ENCODE measurements around the gene SLC28A2. TPM values are rescaled to one million over a fixed set of nuclear protein-coding genes. Genes with fewer than 3 reads are reported as not detected.

Gene SLC28A2
- total RNA-seq, 4 donors from 2014 or later, result not detected

DNA sequence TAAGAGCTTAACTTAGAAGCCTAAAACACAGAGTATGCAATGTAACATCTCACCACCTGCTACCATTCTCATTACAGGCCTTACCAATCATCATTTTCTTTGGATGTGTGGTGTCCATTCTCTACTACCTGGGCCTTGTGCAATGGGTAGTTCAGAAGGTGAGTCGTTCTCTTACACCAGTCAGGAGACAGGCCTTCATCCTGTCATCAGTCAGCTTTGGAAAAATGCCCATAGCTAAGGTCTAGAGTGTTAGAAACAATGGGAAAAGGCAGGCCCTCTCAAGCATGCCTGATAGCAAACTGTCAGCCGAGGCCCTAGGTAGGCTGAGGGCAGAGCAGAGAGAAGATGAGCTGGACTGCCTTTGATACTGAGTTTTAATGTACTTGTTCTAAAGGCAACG is 13.5 kb downstream of the SLC28A2 start:
- 85% methylated on average over 3 of the region's 3 CpGs for WGBS
- no peak overlapping the region for H3K4me3 ChIP-seq
- no peaks in the 10 kb centered on the region for H3K27me3 ChIP-seq
- no peaks in the 10 kb centered on the region for H3K4me1 ChIP-seq
- H3K27ac ChIP-seq, result no peak overlapping the region
- DNase-seq (ENCODE audit: low spot score in 2 of 2), result no peak
- no peak for TF ChIP-seq POLR2AphosphoS5 (IDR thresholded peaks at IDR 0.05)
- TF ChIP-seq, protein P1, sequence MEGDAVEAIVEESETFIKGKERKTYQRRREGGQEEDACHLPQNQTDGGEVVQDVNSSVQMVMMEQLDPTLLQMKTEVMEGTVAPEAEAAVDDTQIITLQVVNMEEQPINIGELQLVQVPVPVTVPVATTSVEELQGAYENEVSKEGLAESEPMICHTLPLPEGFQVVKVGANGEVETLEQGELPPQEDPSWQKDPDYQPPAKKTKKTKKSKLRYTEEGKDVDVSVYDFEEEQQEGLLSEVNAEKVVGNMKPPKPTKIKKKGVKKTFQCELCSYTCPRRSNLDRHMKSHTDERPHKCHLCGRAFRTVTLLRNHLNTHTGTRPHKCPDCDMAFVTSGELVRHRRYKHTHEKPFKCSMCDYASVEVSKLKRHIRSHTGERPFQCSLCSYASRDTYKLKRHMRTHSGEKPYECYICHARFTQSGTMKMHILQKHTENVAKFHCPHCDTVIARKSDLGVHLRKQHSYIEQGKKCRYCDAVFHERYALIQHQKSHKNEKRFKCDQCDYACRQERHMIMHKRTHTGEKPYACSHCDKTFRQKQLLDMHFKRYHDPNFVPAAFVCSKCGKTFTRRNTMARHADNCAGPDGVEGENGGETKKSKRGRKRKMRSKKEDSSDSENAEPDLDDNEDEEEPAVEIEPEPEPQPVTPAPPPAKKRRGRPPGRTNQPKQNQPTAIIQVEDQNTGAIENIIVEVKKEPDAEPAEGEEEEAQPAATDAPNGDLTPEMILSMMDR (IDR thresholded peaks at IDR 0.05), result no peak
- no peak for TF ChIP-seq EP300 (IDR thresholded peaks at IDR 0.05)
- no peak for TF ChIP-seq POLR2A (IDR thresholded peaks at IDR 0.05)
- no peaks in the 10 kb centered on the region for H3K9me3 ChIP-seq
- no peaks in the 10 kb centered on the region for H3K36me3 ChIP-seq

DNA sequence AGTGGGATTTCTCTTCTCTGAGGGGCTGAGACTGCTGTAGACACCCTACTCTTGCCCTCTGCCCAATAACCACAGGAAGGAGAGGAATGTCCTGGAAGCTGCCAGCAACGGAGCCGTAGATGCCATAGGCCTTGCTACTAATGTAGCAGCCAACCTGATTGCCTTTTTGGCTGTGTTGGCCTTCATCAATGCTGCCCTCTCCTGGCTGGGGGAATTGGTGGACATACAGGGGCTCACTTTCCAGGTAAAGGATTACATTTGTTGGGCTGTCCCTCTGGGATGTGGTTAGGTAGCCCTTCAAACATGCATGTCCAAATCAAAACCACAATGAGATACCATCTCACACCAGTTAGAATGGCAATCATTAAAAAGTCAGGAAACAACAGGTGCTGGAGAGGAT is 16.1 kb downstream of the SLC28A2 start:
- DNase-seq (ENCODE audit: low spot score in 2 of 2), result no peak
- TF ChIP-seq POLR2A (IDR thresholded peaks at IDR 0.05), result no peak
- TF ChIP-seq POLR2AphosphoS5 (IDR thresholded peaks at IDR 0.05), result no peak
- TF ChIP-seq EP300 (IDR thresholded peaks at IDR 0.05), result no peak
- TF ChIP-seq, protein P1 (IDR thresholded peaks at IDR 0.05), result no peak
- Histone ChIP-seq H3K4me3 (no peak overlapping the region), H3K27me3 (no peaks in the 10 kb centered on the region), H3K36me3 (no peaks in the 10 kb centered on the region), H3K9me3 (no peaks in the 10 kb centered on the region), H3K4me1 (no peaks in the 10 kb centered on the region), H3K27ac (no peak overlapping the region)
- 31% methylated on average over 2 of the region's 2 CpGs for WGBS

DNA sequence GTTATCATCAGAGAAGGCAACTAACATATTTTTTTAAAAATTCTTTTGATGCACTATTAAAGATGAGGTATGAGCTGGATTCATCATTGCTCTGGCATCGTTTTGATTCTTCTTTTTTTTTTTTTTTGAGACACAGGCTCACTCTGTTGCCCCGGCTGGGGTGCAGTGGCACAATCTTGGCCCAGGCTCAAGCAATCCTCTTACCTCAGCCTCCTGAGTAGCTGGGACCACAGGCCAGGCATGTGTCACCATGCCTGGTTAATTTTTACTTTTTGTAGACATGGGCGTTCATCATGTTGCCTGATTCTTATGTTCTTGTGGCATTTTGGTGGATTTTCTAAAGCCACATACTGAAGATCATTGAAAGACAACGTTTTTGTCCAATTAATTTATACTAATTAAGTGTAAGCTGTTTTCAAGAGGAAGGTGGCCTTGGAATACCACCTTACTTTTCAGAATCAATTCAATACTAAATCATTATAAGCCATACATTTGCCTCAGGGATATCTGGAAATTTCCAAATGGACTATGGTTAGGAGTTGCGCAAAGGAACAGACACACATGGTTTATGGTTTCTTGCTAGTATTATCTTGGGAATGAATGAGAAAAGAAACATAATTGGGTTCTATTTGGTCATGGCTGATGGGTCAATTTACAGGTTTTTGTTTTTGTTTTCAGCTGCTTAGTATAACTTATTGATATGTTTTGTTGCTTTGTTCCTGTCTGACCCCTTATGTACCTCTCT is 22.8 kb downstream of the SLC28A2 start:
- 74% methylated on average over 5 of the region's 5 CpGs for WGBS

DNA sequence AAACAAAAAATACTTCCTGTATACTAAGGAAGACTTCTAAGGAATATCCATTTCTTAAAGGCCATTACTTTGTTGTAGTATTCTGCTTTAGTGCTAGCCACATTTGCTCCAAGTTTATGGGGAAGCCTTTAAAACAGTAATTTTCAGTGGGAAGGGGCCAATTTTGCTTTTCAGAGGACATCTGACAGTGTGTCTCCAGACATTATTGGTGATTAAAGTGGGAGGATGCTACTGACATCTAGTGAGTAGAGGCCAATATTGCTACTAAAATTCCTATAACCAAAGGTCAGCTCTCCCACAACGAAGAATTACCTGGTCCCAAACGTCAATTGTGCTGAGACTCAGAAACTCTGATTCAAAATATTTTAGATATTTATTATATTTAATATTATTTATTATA is 24.8 kb downstream of the SLC28A2 start:
- WGBS, result 3% methylated on average over 2 of the region's 2 CpGs
- Histone ChIP-seq H3K4me1 (peaks cover 23% of the 10 kb centered on the region), H3K27me3 (no peaks in the 10 kb centered on the region), H3K4me3 (no peak overlapping the region), H3K36me3 (no peaks in the 10 kb centered on the region), H3K9me3 (no peaks in the 10 kb centered on the region), H3K27ac (no peak overlapping the region)
- TF ChIP-seq POLR2A (IDR thresholded peaks at IDR 0.05), result no peak
- TF ChIP-seq, protein P1 (IDR thresholded peaks at IDR 0.05), result peak in 1 of 2 donors; percentile 38
- no peak for DNase-seq (ENCODE audit: low spot score in 2 of 2)

More for the DNA sequence above, 22.8 kb downstream of the SLC28A2 start:
- Histone ChIP-seq H3K9me3 (no peaks in the 10 kb centered on the region), H3K27ac (no peak overlapping the region), H3K4me1 (peaks cover 18% of the 10 kb centered on the region), H3K27me3 (no peaks in the 10 kb centered on the region), H3K36me3 (no peaks in the 10 kb centered on the region), H3K4me3 (no peak overlapping the region)
- no peak for TF ChIP-seq POLR2A (IDR thresholded peaks at IDR 0.05)
- no peak for DNase-seq (ENCODE audit: low spot score in 2 of 2)

DNA sequence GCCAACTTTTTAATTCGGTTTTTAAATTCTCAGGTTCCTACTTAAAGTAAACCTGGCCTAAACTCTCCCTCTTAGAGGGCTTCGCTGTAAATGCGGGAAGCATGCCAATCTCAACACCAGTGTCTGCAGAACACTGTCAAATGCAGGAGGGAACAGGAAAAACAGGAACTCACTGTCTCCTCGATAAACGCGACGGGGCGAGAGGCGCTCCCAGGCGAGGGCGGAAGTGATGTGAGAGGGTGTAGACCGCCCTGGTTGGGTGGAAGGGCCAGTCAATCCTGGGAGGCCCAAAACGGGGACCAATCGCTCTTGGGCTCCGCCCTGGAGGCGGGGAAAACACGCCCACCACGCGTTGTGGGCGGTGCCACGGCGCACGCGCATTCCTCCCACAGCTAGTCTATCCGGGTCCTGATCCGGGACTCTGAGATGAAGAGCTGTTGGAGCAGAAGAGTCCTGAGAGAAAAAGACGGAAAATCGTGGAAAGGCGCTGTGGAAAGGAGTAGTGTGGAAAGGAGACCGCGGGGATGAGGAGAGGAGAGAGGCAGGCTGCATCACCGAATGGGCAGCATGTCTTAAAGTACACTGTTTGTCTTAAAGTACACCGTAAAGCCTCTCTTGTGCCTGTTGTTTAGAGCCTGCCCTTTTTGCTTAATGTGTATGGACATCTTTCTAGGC is 27.1 kb downstream of the SLC28A2 start:
- Histone ChIP-seq H3K36me3 (no peaks in the 10 kb centered on the region), H3K4me1 (peaks cover 23% of the 10 kb centered on the region), H3K9me3 (no peaks in the 10 kb centered on the region), H3K27me3 (no peaks in the 10 kb centered on the region), H3K4me3 (peak overlapping the region; percentile 69), H3K27ac (peak overlapping the region; percentile 86)
- peak; percentile 98 for DNase-seq (ENCODE audit: low spot score in 2 of 2)
- 1% methylated on average over 33 of the region's 33 CpGs for WGBS
- TF ChIP-seq POLR2A (IDR thresholded peaks at IDR 0.05) (peak in 1 of 2 donors; percentile 57), POLR2AphosphoS5 (IDR thresholded peaks at IDR 0.05) (peak; percentile 63 to 90 (median 81)), EP300 (IDR thresholded peaks at IDR 0.05) (no peak)

DNA sequence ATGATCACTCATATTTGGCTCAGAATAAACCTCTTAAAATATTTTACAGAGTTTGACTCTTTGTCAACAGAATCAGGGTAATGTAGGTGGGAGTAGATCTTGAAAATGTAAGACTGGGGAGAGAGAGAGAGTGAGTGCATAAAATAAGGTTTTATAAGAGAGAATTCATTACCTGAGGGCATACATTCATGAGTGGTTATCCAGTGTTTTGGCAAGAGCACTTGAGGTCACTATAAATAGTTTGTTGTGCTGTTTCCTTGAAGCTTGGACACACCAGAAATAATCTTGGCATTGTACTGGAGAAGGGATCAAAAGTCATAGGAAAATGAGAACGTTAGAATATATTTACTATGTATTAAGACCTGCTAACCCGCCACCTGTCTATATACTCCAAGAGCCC is 33.4 kb downstream of the SLC28A2 start:
- Histone ChIP-seq H3K36me3 (no peaks in the 10 kb centered on the region), H3K9me3 (no peaks in the 10 kb centered on the region), H3K4me3 (no peak overlapping the region), H3K27ac (no peak overlapping the region), H3K4me1 (no peaks in the 10 kb centered on the region), H3K27me3 (peaks cover 3% of the 10 kb centered on the region)
- TF ChIP-seq POLR2A (IDR thresholded peaks at IDR 0.05), result no peak
- no peak for TF ChIP-seq EP300 (IDR thresholded peaks at IDR 0.05)
- TF ChIP-seq POLR2AphosphoS5 (IDR thresholded peaks at IDR 0.05), result no peak
- TF ChIP-seq, protein P1 (IDR thresholded peaks at IDR 0.05), result no peak
- 73% methylated on average over 2 of the region's 2 CpGs for whole genome bisulfite sequencing
- DNase-seq (ENCODE audit: low spot score in 2 of 2), result no peak
